EL (cell line): ENCODE data around the gene EPB41L4A.

ENCODE experiments used
- DNase-seq: peaks from one replicate; pipeline ENCODE4 v3.0.0-alpha.2; 2016

Gene EPB41L4A

GRCh38 chr5:112200131-112200530 is 218.9 kb downstream of the EPB41L4A start:
- no peak for DNase-seq

GRCh38 chr5:112196584-112196983 is 222.5 kb downstream of the EPB41L4A start:
- no peak for DNase-seq

GRCh38 chr5:112195924-112196323 is 223.2 kb downstream of the EPB41L4A start:
- DNase-seq = no peak

GRCh38 chr5:112192866-112193265 is 226.2 kb downstream of the EPB41L4A start:
- no peak for DNase-seq

- DNase-seq = no peak
Measured at GRCh38 chr5:112192072-112192471, 227.0 kb downstream of the EPB41L4A start.

GRCh38 chr5:112189391-112189790 is 229.7 kb downstream of the EPB41L4A start:
- no peak for DNase-seq

DNA sequence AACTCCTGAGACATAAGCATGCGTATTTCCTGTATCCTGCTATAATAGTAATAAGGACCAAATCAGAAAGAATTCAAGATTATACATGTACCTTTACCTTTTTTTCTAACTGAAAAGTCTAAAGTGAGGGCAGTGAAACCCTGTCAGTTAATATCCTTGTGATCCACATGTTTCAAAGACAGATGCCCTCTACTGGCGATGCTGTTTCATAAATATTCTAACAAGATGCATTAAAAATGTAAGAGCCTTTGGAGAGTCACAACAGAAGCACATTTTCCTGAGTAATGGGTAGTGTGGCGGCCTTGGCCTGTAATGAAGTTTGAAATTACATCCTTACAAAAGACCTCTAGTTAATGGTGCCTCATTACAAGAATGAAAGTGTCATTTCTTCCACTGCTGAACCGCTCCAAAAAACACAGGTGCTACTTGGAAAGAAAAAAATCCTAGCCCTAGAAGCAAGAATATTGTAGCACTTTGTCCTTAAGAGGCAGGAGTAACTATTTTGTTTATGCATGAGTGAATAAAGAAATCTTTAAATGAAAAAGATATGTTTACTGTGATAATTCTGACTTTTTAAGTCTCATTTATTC is 232.6 kb downstream of the EPB41L4A start:
- DNase-seq = peak; percentile 48

DNA sequence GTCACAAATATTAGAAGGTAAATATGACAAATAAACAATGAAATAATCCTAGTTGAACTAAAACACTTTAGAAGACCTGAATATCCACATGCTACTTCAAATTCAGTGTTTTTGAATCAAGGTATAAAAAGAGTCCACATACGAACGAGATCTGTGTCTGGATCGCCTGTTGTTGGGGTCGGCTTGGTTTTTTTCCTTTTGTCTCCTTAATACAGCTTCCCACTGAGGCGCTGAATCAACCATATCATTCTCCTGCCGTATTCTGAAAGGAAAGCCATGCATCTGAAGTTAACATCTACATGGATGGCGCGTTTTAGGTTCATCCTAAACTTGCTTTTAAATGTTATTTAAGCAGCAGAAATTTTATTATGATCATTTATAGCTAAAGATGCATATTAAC is 235.2 kb downstream of the EPB41L4A start:
- DNase-seq = no peak

- DNase-seq = no peak
Measured at GRCh38 chr5:112183103-112183711, 235.9 kb downstream of the EPB41L4A start.

- DNase-seq = no peak
Measured at GRCh38 chr5:112179290-112179689, 239.8 kb downstream of the EPB41L4A start.

GRCh38 chr5:112174959-112175594 is 244.0 kb downstream of the EPB41L4A start:
- DNase-seq = peak; percentile 60

- DNase-seq = no peak
Measured at GRCh38 chr5:112165897-112166737, 253.0 kb downstream of the EPB41L4A start.

- DNase-seq = no peak
Measured at GRCh38 chr5:112165399-112165798, 253.7 kb downstream of the EPB41L4A start.

DNA sequence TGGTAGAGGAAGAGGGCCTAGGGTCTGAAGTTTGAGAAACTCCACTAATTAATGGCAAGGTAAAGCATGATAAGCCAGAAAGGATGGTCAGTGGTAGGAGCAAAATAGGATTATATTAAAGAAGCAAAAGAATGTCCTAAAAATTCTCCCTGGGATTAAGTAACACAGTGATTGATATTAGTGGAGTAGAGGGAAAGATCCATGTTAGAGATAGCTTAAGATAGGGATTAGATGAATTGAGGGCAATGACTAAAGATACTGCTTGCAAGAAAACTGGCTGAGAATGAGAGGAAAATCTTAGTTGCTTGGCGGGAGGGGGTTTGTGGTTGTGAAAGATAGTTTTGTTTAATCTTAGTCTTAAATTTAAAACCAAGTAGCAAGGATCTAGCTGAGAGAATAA is 255.6 kb downstream of the EPB41L4A start:
- no peak for DNase-seq

GRCh38 chr5:112161392-112161748 is 257.7 kb downstream of the EPB41L4A start:
- no peak for DNase-seq

GRCh38 chr5:112160652-112161391 is 258.3 kb downstream of the EPB41L4A start:
- peak; percentile 88 for DNase-seq

- no peak for DNase-seq
Measured at GRCh38 chr5:112159435-112159834, 259.6 kb downstream of the EPB41L4A start.

- no peak for DNase-seq
Measured at GRCh38 chr5:112156211-112156610, 262.9 kb downstream of the EPB41L4A start.

GRCh38 chr5:112154940-112155686 is 264.0 kb downstream of the EPB41L4A start:
- peak; percentile 51 for DNase-seq

GRCh38 chr5:112149727-112150126 is 269.4 kb downstream of the EPB41L4A start:
- DNase-seq = no peak

DNA sequence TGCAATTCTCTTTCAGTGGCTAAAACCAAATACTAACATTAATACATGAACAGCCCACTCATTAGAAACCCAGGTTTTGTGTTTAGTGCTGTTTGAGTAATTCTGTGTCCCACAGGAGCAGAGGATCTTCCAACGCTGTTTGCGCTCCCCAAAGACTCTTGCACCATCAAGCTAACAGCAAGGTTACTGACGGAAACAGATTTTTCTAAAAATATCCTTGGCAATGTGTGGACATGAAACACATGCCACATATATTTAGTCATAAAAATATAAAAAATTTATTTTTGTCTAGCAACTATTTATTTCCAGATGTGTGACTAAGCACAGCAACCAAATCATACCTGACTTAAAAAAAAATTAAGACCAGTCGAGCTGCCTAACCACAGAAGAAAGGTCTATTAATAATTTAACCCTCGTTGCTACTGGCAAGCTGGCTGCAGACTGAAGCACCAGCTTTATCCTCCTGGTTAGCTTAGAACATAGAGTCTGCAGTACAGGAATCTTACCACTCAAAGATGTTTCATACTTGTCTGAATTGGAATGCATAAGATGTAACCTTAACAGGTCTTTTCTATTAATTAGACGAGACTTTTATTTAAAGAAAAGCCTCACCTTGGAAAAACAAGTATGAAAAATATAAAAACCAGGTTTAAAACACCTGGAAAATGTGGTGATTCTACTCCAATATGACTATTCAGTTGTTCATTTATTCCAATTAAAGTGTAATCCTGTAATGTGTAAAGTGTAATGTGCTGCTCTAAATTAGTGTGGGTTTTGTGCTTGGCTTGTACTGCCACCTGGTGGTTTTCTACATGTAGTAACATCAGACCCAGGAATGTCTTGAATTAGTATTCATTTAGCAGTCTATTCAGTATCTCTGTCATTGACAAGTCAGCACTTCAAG is 272.5 kb downstream of the EPB41L4A start:
- peak; percentile 82 for DNase-seq
